ENCODE results near the gene RSAD2.

- TF ChIP-seq, protein P1, sequence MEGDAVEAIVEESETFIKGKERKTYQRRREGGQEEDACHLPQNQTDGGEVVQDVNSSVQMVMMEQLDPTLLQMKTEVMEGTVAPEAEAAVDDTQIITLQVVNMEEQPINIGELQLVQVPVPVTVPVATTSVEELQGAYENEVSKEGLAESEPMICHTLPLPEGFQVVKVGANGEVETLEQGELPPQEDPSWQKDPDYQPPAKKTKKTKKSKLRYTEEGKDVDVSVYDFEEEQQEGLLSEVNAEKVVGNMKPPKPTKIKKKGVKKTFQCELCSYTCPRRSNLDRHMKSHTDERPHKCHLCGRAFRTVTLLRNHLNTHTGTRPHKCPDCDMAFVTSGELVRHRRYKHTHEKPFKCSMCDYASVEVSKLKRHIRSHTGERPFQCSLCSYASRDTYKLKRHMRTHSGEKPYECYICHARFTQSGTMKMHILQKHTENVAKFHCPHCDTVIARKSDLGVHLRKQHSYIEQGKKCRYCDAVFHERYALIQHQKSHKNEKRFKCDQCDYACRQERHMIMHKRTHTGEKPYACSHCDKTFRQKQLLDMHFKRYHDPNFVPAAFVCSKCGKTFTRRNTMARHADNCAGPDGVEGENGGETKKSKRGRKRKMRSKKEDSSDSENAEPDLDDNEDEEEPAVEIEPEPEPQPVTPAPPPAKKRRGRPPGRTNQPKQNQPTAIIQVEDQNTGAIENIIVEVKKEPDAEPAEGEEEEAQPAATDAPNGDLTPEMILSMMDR (IDR thresholded peaks at IDR 0.05; ENCODE audit: low read depth, low read length): no peak
- no peak for TF ChIP-seq MYC (IDR thresholded peaks at IDR 0.05; ENCODE audit: low read depth, low read length)
These were observed 31.0 kb upstream of the RSAD2 start for GRCh38 chr2:6846540-6846939.

Data from NB4 (cell line).